HG03095 (cell line): ENCODE results near the gene OTOP2.

Experiments
- ATAC-seq: cut with Tn5 transposase; IDR thresholded peaks from one replicate; pipeline ENCODE4 v1.9.1; 2021; ENCODE audit warnings: moderate library complexity; ENCODE audit not compliant: unreplicated experiment

OTOP2 gene

GRCh38 chr17:74923538-74924249 is 379 bp upstream of the OTOP2 start:
- ATAC-seq: no peak

- no peak for ATAC-seq
Observed at GRCh38 chr17:74925242-74925641, 1.2 kb downstream of the OTOP2 start.

GRCh38 chr17:74928786-74929185 is 4.7 kb downstream of the OTOP2 start:
- no peak for ATAC-seq

GRCh38 chr17:74930535-74931036 is 6.5 kb downstream of the OTOP2 start:
- no peak for ATAC-seq

GRCh38 chr17:74935048-74935447 is 11.0 kb downstream of the OTOP2 start:
- no peak for ATAC-seq

GRCh38 chr17:74935585-74936469 is 11.8 kb downstream of the OTOP2 start, which contains the start of gene OTOP3:
Gene OTOP3 (plus strand): TSS chr17:74935898. CDS start chr17:74935922, 24 bp downstream.
- ATAC-seq: no peak

GRCh38 chr17:74936470-74936799 is 12.4 kb downstream of the OTOP2 start:
- no peak for ATAC-seq

GRCh38 chr17:74937064-74938051 is 13.3 kb downstream of the OTOP2 start:
- no peak for ATAC-seq

- ATAC-seq: no peak
Observed at GRCh38 chr17:74938194-74938950, 14.3 kb downstream of the OTOP2 start.

- ATAC-seq: no peak
Observed at GRCh38 chr17:74939534-74939933, 15.5 kb downstream of the OTOP2 start.

- no peak for ATAC-seq
Observed at GRCh38 chr17:74941128-74941725, 17.2 kb downstream of the OTOP2 start.

GRCh38 chr17:74943808-74944522 is 19.9 kb downstream of the OTOP2 start:
- ATAC-seq: no peak

- peak; percentile 82 for ATAC-seq
Observed at GRCh38 chr17:74945543-74945942, 21.5 kb downstream of the OTOP2 start.

GRCh38 chr17:74946641-74947040 is 22.6 kb downstream of the OTOP2 start:
- ATAC-seq: no peak

GRCh38 chr17:74947041-74947754 is 23.1 kb downstream of the OTOP2 start:
- ATAC-seq: no peak

GRCh38 chr17:74949455-74950115 is 25.5 kb downstream of the OTOP2 start:
- ATAC-seq: no peak

- ATAC-seq: no peak
Observed at GRCh38 chr17:74950207-74950606, 26.1 kb downstream of the OTOP2 start.

- no peak for ATAC-seq
Observed at GRCh38 chr17:74951065-74951464, 27.0 kb downstream of the OTOP2 start.
